ENCODE measurements around the gene LILRA6.

- peak in 5 of 7 experiments; percentile 13 to 59 (median 42) for TF ChIP-seq CTCF (IDR thresholded peaks at IDR 0.05)
- peak; percentile 50 to 63 (median 62) for TF ChIP-seq POLR2A (IDR thresholded peaks at IDR 0.05)
These were observed 53.4 kb downstream of the LILRA6 start, which contains the start of gene MBOAT7 for GRCh38 chr19:54189145-54189734.

Data from body of pancreas (tissue), 4 donors.